K562 (cell line): ENCODE measurements around the gene MPIG6B. TPM values are rescaled to one million over a fixed set of nuclear protein-coding genes. Genes with fewer than 3 reads are reported as not detected.

Experiments used
- ATF7 ChIP-seq: fragments of 450-650 bp; IDR thresholded peaks from 2 replicates; pipeline ENCODE4 v1.7.1; 2014; ENCODE audit warnings: mild to moderate bottlenecking, moderate library complexity
- BDP1 ChIP-seq: IDR thresholded peaks from 3 replicates; pipeline ENCODE4 v1.6.1; 2011; ENCODE audit not compliant: insufficient read length, insufficient read depth
- CC2D1A ChIP-seq: fragments of 450-650 bp; IDR thresholded peaks from 2 replicates; pipeline ENCODE4 v1.6.1; 2017; ENCODE audit warnings: mild to moderate bottlenecking
- FOXA1 ChIP-seq: fragments of 450-650 bp; IDR thresholded peaks from 2 replicates; pipeline ENCODE4 v1.6.1; 2016; ENCODE audit warnings: mild to moderate bottlenecking, borderline replicate concordance
- HDAC2 ChIP-seq: fragments of 450-650 bp; IDR thresholded peaks from 2 replicates; pipeline ENCODE4 v1.6.1; 2016; ENCODE audit warnings: mild to moderate bottlenecking
- MAFF ChIP-seq: IDR thresholded peaks from 2 replicates; pipeline ENCODE4 v1.6.1; 2012; ENCODE audit warnings: low read length, improper control_type of control experiment
- NFRKB ChIP-seq: fragments of 450-650 bp; IDR thresholded peaks from 2 replicates; pipeline ENCODE4 v1.6.1; 2016; ENCODE audit warnings: low read depth
- PHF8 ChIP-seq: fragments of 200-600 bp; sonication (generic); IDR thresholded peaks from 2 replicates; pipeline ENCODE4 v1.6.1; 2012; ENCODE audit warnings: mixed run types, mild to moderate bottlenecking, inconsistent platforms, low read length, moderate library complexity, borderline replicate concordance
- XRCC5 ChIP-seq: fragments of 200-400 bp; formaldehyde crosslinking; IDR thresholded peaks from 2 replicates; pipeline ENCODE4 v1.6.1; 2017; ENCODE audit warnings: low read depth, mild to moderate bottlenecking, low read length
- ZBED1 ChIP-seq: IDR thresholded peaks from 2 replicates; pipeline ENCODE4 v1.6.1; 2014
- ZNF263 ChIP-seq: sonication (generic); formaldehyde crosslinking; IDR thresholded peaks from 2 replicates; pipeline ENCODE4 v1.8.0; 2022; ENCODE audit warnings: mild to moderate bottlenecking, missing genetic modification reagents, borderline replicate concordance
- ZNF764 ChIP-seq: fragments of 250-450 bp; sonication (Bioruptor Pico); IDR thresholded peaks from 2 replicates; pipeline ENCODE4 v1.4.0; 2020; ENCODE audit warnings: low read depth, mild to moderate bottlenecking, moderate library complexity
- polyA plus RNA-seq, 8 experiments: library from polyadenylated mRNA; depleted of rRNA in 4 of 8; stranded (reverse) in 5 of 8; unstranded in 3 of 8; fragments of >200 nt; fragmentation: Nextera tagmentation in 2 of 8; fragmentation: Illumina TruSeq in 1 of 8; extraction: Ambion mirVana in 2 of 8; extraction: Trizol in 1 of 8; gene quantifications; 2 replicates each; pipeline versions ENCODE4 v1.2.1 to v1.2.3, GENCODE V29; 2011 to 2014; ENCODE audit warnings: inconsistent platforms in 1 of 8, missing spikeins in 1 of 8
- total RNA-seq, 7 experiments: library from RNA; depleted of rRNA in 6 of 7; stranded (reverse); fragments of >200 nt in 6 of 7; fragmentation: Illumina TruSeq in 2 of 7; extraction: Trizol in 2 of 7; gene quantifications; 2 replicates each; pipeline versions ENCODE4 v1.2.1 to v1.2.3, GENCODE V29; 2011 to 2021; ENCODE audit warnings: low replicate concordance in 1 of 7
- TF ChIP-seq, protein P1 (sequence below), 2 experiments: fragments of 450-650 bp; IDR thresholded peaks; 2 replicates each; pipeline ENCODE4 v1.6.1; 2016; ENCODE audit warnings: mild to moderate bottlenecking in 2 of 2, borderline replicate concordance in 1 of 2, low read depth in 1 of 2, moderate library complexity in 1 of 2
- TF ChIP-seq, protein P2 (sequence below): sonication (generic); formaldehyde crosslinking; IDR thresholded peaks from 2 replicates; pipeline ENCODE4 v1.5.0; 2020; ENCODE audit warnings: missing genetic modification reagents
- TF ChIP-seq, protein P3 (sequence below): fragments of 250-450 bp; sonication (Bioruptor Pico); IDR thresholded peaks from 2 replicates; pipeline ENCODE4 v1.8.0; 2022; ENCODE audit warnings: moderate library complexity, mild to moderate bottlenecking, inconsistent platforms
- TF ChIP-seq, protein P4 (sequence below): fragments of 450-650 bp; IDR thresholded peaks from one replicate; pipeline ENCODE4 v1.6.1; 2018; ENCODE audit warnings: mild to moderate bottlenecking, moderate library complexity; ENCODE audit not compliant: partially characterized antibody

Gene MPIG6B
- total and polyA plus RNA-seq, 9 of the 15 experiments (the other 6 are each of a cell fraction or from before 2014, with no cell fraction given), result 0.11 to 1.2 (median 0.28) TPM; not detected in 1

DNA sequence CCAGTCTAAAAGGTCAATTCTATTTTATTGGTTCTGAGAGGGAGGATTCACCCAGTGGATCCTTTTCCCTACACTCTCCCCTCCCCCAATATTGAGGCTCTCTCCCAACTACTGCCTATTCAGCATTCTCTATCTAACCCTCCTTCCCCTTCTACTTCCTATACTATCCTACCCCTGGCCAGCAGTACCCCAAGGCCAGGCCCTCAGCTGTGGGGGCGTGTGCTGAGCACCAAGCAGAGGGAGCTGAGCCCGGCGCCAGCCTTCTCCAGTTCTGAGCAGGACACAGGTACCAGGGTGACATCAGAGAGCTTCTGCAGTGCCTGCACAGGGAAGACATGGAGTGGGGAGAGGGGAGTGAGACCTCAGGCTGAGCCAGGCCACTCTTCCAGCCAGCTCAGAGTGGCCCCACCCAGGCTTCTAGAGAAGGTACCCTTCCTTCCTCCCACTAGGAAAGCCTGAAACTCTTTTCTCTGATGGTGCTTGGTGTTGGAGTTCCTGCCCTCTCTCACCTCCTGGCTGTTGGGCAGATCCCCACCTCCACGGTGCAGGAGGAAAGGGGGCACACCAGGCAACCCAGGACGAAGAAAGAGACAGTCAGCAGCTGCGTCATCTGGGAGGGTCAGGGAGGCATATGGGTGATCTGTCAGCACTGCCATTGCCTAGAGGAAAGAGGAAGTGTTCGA lies 4.0 kb downstream of the MPIG6B start (continued):
- TF ChIP-seq, protein P1, sequence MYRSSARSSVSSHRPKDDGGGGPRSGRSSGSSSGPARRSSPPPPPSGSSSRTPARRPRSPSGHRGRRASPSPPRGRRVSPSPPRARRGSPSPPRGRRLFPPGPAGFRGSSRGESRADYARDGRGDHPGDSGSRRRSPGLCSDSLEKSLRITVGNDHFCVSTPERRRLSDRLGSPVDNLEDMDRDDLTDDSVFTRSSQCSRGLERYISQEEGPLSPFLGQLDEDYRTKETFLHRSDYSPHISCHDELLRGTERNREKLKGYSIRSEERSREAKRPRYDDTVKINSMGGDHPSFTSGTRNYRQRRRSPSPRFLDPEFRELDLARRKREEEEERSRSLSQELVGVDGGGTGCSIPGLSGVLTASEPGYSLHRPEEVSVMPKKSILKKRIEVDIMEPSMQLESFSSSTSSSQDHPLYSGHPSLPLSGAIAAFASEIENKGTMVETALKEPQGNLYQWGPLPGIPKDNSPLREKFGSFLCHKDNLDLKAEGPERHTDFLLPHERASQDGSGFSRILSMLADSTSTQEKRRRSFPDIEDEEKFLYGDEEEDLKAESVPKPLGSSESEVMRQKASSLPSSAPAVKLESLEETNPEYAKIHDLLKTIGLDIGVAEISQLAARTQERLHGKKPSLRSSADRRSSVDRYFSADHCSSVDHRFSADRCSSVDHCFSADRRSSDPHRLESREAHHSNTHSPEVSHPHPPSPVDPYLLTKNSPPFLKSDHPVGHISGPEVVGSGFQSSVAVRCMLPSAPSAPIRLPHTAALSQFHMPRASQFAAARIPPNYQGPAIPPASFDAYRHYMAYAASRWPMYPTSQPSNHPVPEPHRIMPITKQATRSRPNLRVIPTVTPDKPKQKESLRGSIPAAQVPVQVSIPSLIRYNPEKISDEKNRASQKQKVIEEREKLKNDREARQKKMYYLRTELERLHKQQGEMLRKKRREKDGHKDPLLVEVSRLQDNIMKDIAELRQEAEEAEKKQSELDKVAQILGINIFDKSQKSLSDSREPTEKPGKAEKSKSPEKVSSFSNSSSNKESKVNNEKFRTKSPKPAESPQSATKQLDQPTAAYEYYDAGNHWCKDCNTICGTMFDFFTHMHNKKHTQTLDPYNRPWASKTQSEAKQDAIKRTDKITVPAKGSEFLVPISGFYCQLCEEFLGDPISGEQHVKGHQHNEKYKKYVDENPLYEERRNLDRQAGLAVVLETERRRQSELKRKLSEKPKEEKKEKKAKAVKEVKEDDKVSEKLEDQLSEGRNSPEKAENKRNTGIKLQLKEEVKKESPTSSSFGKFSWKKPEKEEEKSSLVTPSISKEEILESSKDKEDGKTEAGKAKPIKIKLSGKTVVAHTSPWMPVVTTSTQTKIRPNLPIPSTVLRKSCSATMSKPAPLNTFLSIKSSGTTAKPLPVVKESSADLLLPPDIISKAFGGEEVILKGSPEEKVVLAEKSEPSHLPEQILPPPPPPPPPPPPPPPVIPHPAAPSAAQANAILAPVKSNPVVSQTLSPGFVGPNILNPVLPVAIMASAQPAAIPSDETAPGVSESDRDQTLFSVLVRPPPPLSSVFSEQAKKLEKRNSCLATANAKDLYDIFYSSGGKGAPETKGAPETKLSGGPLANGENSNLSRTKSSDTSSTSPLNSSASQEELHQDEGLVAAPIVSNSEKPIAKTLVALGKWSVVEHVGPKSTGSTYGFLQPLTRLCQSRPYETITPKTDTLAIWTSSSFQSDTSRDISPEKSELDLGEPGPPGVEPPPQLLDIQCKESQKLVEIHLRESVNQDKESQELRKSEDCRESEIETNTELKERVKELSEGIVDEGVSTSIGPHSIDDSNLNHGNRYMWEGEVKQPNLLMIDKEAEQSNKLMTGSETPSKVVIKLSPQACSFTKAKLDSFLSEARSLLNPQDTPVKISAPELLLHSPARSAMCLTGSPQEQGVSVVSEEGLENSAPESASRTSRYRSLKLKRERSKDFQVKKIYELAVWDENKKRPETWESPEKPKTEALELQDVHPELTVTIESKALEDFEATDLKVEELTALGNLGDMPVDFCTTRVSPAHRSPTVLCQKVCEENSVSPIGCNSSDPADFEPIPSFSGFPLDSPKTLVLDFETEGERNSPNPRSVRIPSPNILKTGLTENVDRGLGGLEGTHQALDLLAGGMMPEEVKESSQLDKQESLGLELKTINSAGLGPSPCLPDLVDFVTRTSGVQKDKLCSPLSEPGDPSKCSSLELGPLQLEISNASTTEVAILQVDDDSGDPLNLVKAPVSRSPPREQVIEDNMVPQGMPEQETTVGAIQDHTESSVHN (IDR thresholded peaks at IDR 0.05; ENCODE audit: borderline replicate concordance in 1 of 2, low read depth in 1 of 2), result 0 out of 4 replicates have a peak, but pooled peaks of 1 of the 2 experiments have one; percentile 8
- TF ChIP-seq NFRKB (no peak), BDP1 (no peak), ZNF764 (CRISPR knock-in tag) (0 out of 2 replicates have a peak, but pooled peaks have one; percentile 47), CC2D1A (peak; percentile 31; the same call in 1 of the 2 replicates), MAFF (peak; percentile 35; the same call in 1 of the 2 replicates), FOXA1 (no peak), XRCC5 (no peak), ZBED1 (peak; percentile 62; the same call in 1 of the 2 replicates), HDAC2 (no peak), ATF7 (peak; percentile 49; the same call in 1 of the 2 replicates), PHF8 (peak; percentile 24; the same call in 1 of the 2 replicates), ZNF263 (no peak)
- TF ChIP-seq, protein P2, sequence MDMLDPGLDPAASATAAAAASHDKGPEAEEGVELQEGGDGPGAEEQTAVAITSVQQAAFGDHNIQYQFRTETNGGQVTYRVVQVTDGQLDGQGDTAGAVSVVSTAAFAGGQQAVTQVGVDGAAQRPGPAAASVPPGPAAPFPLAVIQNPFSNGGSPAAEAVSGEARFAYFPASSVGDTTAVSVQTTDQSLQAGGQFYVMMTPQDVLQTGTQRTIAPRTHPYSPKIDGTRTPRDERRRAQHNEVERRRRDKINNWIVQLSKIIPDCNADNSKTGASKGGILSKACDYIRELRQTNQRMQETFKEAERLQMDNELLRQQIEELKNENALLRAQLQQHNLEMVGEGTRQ, result no peak
- TF ChIP-seq, protein P3, sequence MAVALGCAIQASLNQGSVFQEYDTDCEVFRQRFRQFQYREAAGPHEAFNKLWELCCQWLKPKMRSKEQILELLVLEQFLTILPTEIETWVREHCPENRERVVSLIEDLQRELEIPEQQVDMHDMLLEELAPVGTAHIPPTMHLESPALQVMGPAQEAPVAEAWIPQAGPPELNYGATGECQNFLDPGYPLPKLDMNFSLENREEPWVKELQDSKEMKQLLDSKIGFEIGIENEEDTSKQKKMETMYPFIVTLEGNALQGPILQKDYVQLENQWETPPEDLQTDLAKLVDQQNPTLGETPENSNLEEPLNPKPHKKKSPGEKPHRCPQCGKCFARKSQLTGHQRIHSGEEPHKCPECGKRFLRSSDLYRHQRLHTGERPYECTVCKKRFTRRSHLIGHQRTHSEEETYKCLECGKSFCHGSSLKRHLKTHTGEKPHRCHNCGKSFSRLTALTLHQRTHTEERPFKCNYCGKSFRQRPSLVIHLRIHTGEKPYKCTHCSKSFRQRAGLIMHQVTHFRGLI (CRISPR knock-in tag), result 0 out of 2 replicates have a peak, but pooled peaks have one; percentile 45
- TF ChIP-seq, protein P4, sequence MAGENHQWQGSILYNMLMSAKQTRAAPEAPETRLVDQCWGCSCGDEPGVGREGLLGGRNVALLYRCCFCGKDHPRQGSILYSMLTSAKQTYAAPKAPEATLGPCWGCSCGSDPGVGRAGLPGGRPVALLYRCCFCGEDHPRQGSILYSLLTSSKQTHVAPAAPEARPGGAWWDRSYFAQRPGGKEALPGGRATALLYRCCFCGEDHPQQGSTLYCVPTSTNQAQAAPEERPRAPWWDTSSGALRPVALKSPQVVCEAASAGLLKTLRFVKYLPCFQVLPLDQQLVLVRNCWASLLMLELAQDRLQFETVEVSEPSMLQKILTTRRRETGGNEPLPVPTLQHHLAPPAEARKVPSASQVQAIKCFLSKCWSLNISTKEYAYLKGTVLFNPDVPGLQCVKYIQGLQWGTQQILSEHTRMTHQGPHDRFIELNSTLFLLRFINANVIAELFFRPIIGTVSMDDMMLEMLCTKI, result no peak
